Putamen (tissue), 1 donor: ENCODE data around the gene MOGAT3.

Experiments used
- DNase-seq: peaks from one replicate; pipeline ENCODE4 v3.0.0-alpha.2; 2016; ENCODE audit warnings: low spot score

Gene MOGAT3

GRCh38 chr7:101172005-101172853 lies 28.6 kb downstream of the MOGAT3 start:
- DNase-seq, result no peak

GRCh38 chr7:101171442-101171837 lies 29.4 kb downstream of the MOGAT3 start:
- DNase-seq, result no peak

GRCh38 chr7:101170617-101171441 lies 30.0 kb downstream of the MOGAT3 start:
- DNase-seq, result no peak

DNA sequence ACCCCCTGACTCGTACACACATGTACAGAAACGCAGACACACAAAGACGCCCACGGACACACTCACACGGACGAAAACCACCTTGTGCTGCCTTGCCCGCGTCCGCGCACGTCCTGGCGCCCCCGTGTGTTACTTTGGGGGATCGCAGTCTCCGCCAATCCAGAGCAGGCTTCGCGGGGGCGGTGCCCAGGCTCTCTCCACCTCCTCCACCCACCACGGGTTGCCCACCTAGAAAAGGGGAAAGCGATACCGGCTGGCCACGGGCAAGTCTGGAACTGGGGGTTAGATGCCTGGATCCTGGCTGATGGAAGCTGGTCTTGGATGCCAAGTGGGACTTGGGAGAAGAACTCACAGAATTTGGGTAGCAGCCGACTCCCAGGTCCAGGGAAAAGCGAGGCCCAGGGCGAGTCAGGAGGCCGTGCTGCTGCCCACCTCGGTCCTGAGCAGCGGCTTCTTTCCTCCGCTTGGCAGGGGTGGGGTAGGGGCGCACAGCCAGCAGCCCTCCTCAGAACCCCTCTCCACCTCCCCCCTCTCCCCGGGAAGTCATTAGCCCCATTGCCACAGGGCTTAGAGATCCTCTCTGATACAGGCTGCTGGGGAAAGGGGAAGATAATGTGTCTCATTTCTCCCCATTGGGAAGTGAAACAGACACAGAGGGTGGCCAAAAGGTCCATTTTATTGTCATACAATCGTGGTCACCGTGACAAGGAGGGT lies 30.8 kb downstream of the MOGAT3 start:
- DNase-seq, result no peak

DNA sequence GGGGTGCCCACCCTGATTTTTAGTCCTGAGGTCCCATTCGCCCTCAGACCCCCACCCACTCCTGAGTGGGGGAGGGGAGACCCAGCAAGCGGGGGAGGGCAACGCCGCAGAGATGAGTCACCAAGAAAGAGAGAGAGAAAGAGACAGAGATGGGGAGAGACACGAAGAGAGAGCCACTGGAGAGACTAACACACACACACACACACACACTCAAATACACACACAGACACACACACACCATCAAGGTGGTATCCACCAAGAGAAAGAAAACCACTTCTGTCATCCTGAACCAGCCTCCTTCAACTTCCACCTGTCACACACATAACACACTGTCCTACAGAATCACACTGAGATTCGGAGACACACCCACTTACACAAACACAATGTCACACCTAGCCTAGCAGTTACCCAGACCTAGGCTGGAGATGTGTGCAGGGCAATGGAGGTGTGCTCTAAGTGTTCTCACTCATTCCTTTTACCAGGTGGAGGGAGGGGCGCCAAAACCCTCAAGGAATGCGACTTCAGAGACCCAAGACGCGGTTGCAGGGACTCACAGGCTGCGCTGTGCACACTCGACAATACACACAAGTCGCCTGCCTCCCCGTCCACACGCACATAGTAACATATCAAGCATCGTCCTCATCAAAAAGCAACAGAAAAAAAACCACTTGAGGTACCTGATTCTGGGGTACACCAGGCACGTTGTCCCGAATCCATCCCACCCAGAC lies 31.6 kb downstream of the MOGAT3 start:
- no peak for DNase-seq

- no peak for DNase-seq
These were observed 32.3 kb downstream of the MOGAT3 start for GRCh38 chr7:101168412-101169049.

DNA sequence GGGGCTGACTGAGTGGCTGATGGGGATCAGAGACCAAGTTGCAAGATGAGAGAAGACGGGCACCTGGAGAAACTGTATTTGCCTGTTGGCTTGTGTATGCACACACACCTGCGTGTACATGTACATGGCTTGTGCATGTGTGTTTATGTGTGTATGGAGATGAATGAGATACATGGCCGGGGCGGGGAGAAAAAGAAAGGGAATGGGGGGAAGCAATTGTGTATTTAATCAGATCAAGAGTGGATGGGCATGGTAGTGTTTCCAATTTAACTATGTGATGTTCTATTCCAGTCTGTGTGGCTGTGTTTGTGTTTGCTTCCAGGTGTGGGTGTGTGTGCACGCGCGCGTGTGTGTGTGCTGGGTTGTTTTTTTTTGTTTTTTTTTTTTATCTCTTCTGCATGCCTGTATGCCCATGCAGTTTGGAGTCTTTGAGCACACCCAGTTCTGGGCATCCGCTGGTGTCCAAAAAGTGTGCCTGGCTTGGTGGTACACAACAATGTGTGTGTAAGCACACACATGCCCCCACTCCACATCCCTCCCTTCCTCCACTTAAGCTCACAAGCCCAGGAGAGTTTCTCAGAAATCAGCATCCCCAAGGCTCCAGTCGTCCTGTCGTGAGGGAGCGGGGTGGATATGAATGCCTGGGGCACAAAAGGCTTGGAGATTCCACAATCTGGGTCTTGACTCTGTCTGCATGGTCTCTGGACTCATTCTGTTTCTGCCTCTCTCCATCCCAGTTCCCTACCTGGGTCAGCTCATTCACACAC lies 33.0 kb downstream of the MOGAT3 start:
- no peak for DNase-seq

DNA sequence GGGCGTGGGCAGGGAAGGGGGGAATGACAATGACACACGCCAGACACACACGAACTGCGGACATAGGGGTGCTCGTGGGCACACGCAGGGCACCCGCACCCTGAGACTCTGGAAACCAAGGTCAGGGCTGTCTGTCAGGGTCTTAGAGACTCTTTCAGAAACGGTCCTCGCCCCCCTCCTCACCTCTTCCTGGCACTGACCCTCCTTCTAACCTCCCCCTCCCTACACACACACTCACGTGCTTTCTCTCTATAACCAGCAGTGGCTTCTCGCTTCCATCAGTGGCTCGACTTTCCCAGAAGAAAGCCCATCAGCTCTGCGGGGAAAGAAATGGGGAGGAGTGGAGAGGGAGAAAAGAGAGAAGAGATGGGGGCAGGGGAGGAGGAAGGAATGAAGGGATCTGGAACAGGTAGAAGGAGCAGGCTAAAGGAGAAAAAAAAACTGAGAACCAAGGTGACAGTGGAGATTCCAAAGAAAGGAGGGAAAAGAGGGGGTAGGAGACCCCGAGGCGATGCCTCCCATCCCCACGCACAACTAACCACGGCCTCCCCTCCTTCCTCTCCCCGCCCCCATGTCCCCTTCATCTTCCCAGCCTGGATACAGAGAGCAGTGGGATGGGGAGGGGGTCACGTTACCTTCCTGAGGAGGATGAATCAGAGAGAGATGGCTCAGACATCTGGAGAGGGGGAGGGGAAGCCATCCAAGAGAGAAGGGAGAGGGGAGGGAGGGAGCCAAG lies 33.8 kb downstream of the MOGAT3 start:
- no peak for DNase-seq

GRCh38 chr7:101166648-101166908 lies 34.3 kb downstream of the MOGAT3 start:
- DNase-seq, result no peak

DNA sequence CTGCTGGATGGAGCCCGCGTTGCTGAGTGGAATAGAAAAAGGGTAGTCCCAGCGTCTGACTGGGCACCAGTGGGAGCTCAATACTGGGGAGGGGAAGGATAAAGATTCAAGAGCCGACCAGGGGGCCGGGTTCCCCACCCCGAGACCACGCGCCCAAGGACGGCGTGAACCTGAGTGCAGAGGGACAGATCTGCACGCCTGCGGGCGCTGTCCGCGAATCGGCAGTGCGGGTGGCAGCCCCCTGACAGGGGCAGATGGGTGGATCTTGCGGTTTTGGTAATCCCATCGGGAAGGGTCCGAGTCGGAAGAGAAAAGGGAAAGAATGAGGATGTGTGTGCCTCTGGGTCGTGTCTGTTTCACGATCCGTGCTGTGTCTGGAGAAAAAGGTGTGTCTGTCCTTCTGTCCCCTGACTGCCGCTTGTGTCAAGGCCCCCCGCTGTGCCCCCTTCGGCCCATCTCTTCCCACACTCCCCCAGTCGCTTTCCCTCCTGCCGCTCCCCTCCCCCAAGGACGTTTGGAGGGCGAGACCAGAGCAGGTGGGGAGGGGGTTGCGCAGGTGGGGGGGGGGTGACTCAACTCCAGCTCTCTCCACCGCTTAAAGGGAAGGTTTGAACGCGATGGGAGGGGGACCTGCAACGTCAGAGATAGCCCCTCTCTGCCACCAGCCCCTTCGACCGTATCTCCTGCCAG lies 34.7 kb downstream of the MOGAT3 start:
- no peak for DNase-seq

DNA sequence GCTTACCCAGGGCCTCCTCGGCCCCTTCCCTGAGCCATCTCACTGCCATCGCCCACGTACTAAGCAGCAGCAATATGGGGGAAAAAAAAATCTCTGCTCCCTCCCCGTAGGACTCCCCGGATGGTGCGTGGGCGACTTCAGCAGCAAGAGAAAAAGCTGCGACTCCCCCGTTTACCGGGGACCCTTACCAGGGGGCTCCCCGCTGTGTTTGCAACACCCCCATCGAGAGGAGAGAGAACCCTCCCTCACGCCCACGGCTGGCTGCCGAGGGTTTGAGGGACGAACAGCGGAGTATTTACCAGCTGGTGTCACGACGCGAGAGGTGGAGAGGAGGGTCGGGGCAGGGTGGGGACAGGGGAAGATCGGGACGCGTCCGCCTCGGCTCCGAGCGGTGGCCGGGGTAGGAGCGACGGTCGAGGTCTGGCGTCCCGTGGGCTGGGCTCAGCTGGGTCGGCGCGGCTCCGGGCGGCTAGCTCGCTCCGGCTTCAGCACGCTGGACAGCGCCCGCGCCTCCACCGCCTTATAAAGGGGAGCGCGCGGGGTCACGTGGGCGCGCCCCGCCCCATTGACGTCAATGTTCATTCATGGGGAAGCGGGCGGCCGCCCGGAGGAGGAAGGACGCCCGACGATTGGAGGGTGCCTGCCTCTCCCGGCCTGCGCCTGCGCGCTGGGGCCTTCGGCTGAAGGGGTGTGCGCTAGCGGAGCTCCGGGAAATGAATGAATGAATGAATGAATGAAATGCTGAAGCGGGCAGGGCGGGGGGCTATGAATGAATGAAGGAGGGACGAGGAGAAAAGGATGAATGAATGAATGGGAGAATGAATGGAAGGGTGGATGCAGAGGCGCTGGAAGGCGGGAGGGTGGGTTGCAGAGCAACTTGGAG lies 35.5 kb downstream of the MOGAT3 start, which contains the start of gene VGF:
Gene VGF, minus strand, starts transcription at position 495 of the 883 bp plus-strand sequence. CDS start 726 bp downstream, outside the sequence.
- peak; percentile 87 for DNase-seq

- no peak for DNase-seq
These were observed 36.6 kb downstream of the MOGAT3 start for GRCh38 chr7:101164071-101164840.

DNA sequence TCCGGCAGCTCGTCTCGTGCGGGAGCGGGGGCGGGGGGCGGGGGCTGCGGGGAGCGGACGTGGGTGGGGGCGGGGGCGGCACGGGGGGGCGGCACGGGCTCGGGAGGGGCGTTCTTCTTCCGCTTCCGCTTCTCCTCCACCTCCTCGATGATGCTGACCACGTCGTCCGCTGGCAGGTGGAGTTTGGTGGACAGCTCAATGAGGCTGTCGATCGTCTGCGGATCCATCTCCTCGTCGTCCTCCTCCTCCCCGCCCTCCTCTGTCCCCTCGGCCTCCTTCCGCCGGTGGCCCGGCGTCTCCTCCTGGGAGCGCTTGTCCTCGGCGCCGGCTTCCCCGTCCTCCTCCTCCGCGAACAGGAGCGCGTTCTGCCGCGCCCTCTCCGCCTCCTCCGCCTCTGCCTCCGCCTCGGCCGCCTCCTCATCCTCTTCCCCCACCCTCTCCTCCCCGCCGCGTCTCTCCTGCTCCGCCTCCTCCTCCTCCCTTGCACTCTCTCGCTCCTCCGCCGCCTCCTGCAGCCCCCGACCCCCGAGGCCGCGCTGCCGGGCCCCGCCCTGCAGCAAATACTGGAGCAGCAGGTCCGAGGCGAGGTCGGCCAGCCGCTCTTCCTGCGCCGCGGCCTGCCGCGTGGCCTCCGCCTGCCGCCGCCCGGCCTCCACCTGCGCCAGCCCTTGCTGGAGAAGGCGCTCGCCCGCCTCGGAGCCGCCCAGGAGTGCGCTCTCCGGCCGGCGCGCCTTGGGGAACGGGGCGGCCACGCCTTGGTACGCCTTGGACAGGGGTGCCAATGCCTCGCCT lies 37.4 kb downstream of the MOGAT3 start:
- DNase-seq, result no peak

DNA sequence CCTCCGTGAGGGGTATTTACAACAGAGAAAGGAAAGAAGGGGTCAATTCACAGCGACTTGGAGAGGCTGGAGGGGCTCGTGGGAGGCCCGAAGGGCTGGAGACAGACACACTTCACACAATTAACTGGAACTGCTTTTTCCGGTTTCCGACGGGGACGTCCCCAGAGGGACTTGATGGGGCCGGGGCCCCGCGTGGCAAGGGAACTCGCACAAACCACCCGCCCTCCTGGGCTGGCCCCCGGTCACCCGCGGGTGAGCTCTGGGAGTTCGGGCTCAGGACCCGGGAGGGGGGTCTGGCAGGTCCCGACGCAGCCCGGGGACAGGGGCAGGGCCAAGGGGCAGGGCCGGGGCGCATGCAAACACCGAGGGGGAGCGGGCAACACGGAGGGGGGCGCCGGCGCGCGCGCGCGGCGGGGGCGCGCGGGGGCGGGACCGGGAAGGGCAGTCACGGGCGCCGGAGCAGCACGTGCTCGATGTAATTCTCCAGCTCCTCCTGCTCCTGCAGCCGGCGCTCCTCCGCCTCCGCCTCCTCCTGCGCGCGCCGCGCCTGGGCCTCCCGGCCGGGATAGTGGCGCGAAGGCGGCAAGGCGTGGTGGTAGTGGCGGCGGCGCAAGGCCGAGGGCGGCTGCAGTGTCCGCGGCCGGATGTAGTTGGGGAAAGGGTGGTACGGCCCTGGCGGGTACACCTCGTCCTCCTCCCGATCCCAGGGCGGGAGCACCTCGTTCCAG lies 38.1 kb downstream of the MOGAT3 start:
- no peak for DNase-seq

DNA sequence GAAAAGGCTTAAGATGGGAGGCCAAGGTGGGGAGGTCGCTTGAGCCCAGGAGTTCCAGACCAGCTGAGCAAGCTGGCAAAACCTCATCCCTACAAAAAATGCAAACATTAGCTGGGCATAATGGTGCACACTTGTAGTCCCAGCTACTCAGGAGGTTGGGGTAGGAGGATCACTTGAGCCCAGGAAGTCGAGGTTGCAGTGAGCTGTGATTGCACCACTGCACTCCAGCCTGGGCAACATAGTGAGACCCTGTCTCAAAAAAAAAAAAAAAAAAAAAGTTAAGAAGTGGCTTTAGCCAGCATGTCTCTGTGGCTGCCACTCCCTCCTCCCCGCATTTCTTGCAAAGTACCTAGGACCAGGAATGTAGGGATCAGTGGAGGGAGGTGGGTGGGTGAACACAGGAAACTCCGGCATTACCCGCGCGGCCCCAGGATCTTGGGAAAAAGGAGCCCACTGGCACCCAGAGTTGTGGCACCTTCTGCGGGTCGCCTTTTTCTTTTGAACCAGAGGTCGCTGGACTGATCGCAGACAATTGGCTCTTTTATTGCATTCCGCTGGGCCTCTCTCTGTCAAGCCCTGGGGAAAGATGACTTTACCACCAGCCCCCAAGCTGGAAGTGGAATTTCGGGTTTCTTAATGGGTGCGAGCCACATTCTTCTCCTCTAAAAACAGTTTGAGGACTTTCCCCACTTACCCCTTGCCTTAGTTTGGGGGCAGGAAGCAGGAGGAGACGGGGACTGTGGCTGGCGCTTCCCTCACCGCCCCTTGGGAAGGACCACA lies 39.0 kb downstream of the MOGAT3 start:
- no peak for DNase-seq
